A549 (cell line): Measurements from ENCODE around the gene WDR45B. TPM values are rescaled to one million over a fixed set of nuclear protein-coding genes. Genes with fewer than 3 reads are reported as not detected.

ENCODE experiments used
- ATAC-seq, 2 experiments: fragments of 200-7000 bp in 1 of 2; fragments of >200 bp in 1 of 2; cut with Nextera tagmentation in 1 of 2; cut with Tn5 transposase in 1 of 2; 3 replicates each; pipeline versions ENCODE4 v1.8.0 to v1.9.1; 2018 to 2020; ENCODE audit warnings: mild to moderate bottlenecking in 1 of 2, moderate library complexity in 1 of 2
- CTCF ChIA-PET: fragments of 300-600 bp; sonication (Branson Sonifier 250); formaldehyde crosslinking; extraction: SDS; loops from one replicate; lab custom pipeline; 2021; ENCODE audit warnings: antibody characterized with exemption, inconsistent platforms; lab: Yijun Ruan, JAX
- POLR2A ChIA-PET: fragments of 350-600 bp; formaldehyde crosslinking; extraction: SDS; loops from one replicate; lab custom pipeline; 2021; ENCODE audit warnings: antibody characterized with exemption, inconsistent platforms; lab: Yijun Ruan, JAX
- DNase-seq, 2 experiments: peaks; one replicate each; pipeline versions ENCODE4 v3.0.0 to v3.0.0-alpha.2; 2011 to 2016; ENCODE audit warnings: low read depth in 1 of 2, low spot score in 1 of 2
- FAIRE-seq: peaks from 2 replicates; lab custom pipeline; 2011; peaks lifted over from hg19 to GRCh38; lab: Jason Lieb, UNC
- H3K27ac ChIP-seq, 2 experiments: fragments of >200 bp; sonication (Bioruptor Twin); formaldehyde crosslinking; 3 replicates each; pipeline ENCODE4 v1.5.1; 2016 to 2017
- H3K4me1 ChIP-seq: fragments of >200 bp; sonication (Bioruptor Twin); formaldehyde crosslinking; 3 replicates; pipeline ENCODE4 v1.6.1; 2016
- H3K4me2 ChIP-seq: fragments of >200 bp; sonication (Bioruptor Twin); formaldehyde crosslinking; 3 replicates; pipeline ENCODE4 v1.6.1; 2016
- H3K4me3 ChIP-seq: fragments of >200 bp; sonication (Bioruptor Twin); formaldehyde crosslinking; 3 replicates; pipeline ENCODE4 v1.5.1; 2016
- H3K9me3 ChIP-seq: fragments of >200 bp; sonication (Bioruptor Twin); formaldehyde crosslinking; 3 replicates; pipeline ENCODE4 v1.6.1; 2016
- BHLHE40 ChIP-seq: IDR thresholded peaks from 2 replicates; pipeline ENCODE4 v1.6.1; 2012; ENCODE audit warnings: low read depth, low read length, inconsistent platforms
- CBX8 ChIP-seq: fragments of 200-600 bp; sonication (generic); IDR thresholded peaks from 2 replicates; pipeline ENCODE4 v1.6.1; 2016
- CHD4 ChIP-seq: fragments of 200-600 bp; sonication (generic); IDR thresholded peaks from 2 replicates; pipeline ENCODE4 v1.6.1; 2016; ENCODE audit warnings: antibody characterized with exemption, mild to moderate bottlenecking, borderline replicate concordance
- EHF ChIP-seq: fragments of 250-450 bp; sonication (Bioruptor Pico); IDR thresholded peaks from 2 replicates; pipeline ENCODE4 v1.5.0; 2020; ENCODE audit warnings: mild to moderate bottlenecking
- EHMT2 ChIP-seq: fragments of 200-600 bp; sonication (generic); IDR thresholded peaks from 2 replicates; pipeline ENCODE4 v1.6.1; 2016; ENCODE audit warnings: antibody characterized with exemption, low read depth, mild to moderate bottlenecking, moderate library complexity
- EP300 ChIP-seq, 2 experiments: fragments of >200 bp; sonication (Bioruptor Twin); formaldehyde crosslinking; IDR thresholded peaks; 2 replicates in 1 of 2; 3 replicates in 1 of 2; pipeline ENCODE4 v1.6.1; 2016 to 2017
- HEYL ChIP-seq: fragments of 250-450 bp; sonication (Bioruptor Pico); IDR thresholded peaks from 2 replicates; pipeline ENCODE4 v1.8.0; 2021; ENCODE audit warnings: mild to moderate bottlenecking, moderate library complexity
- HOXB13 ChIP-seq: fragments of 250-450 bp; sonication (Bioruptor Pico); IDR thresholded peaks from 2 replicates; pipeline ENCODE4 v1.5.0; 2020; ENCODE audit warnings: low read depth, mild to moderate bottlenecking, moderate library complexity
- NPAS2 ChIP-seq: fragments of 250-450 bp; sonication (Bioruptor Pico); IDR thresholded peaks from 2 replicates; pipeline ENCODE4 v1.8.0; 2022; ENCODE audit warnings: mild to moderate bottlenecking, moderate library complexity, borderline replicate concordance
- RAD21 ChIP-seq, 2 experiments: fragments of >200 bp in 1 of 2; sonication (Bioruptor Twin) in 1 of 2; formaldehyde crosslinking in 1 of 2; IDR thresholded peaks in 1 of 2; conservative IDR thresholded peaks in 1 of 2; 2 replicates in 1 of 2; 3 replicates in 1 of 2; pipeline ENCODE4 v1.6.1; 2012 to 2018; ENCODE audit warnings: inconsistent platforms in 1 of 2
- REST ChIP-seq: fragments of 200-600 bp; sonication (generic); IDR thresholded peaks from 2 replicates; pipeline ENCODE4 v1.6.1; 2016; ENCODE audit warnings: antibody characterized with exemption, mild to moderate bottlenecking, moderate library complexity
- RNF2 ChIP-seq: fragments of 200-600 bp; sonication (generic); IDR thresholded peaks from 2 replicates; pipeline ENCODE4 v1.6.1; 2016; ENCODE audit warnings: low read depth, mild to moderate bottlenecking, antibody characterized with exemption, moderate library complexity, borderline replicate concordance
- SMC3 ChIP-seq: fragments of >200 bp; sonication (Bioruptor Twin); formaldehyde crosslinking; IDR thresholded peaks from 3 replicates; pipeline ENCODE4 v1.6.1; 2018; ENCODE audit warnings: inconsistent platforms
- ZSCAN20 ChIP-seq: fragments of 250-450 bp; sonication (Bioruptor Pico); IDR thresholded peaks from 2 replicates; pipeline ENCODE4 v1.8.0; 2022; ENCODE audit warnings: mild to moderate bottlenecking, moderate library complexity
- WGBS: methylation state at CpG from one replicate; pipeline ENCODE4 v1.1.6; 2017; ENCODE audit errors: missing lambda C conversion rate; 5-methylcytosine and 5-hydroxymethylcytosine counted together
- polyA plus RNA-seq, 4 experiments: library from polyadenylated mRNA; depleted of rRNA in 3 of 4; stranded (reverse); fragments of >200 nt; fragmentation: RNase III in 1 of 4; extraction: RNeasy Plus Mini Kit Qiagen cat#74134 plus additional on column Dnase treatment in 1 of 4; gene quantifications; 2 replicates in 3 of 4; 3 replicates in 1 of 4; pipeline ENCODE4 v1.2.3, GENCODE V29; 2011 to 2017
- TF ChIP-seq, protein P1 (sequence below): fragments of >200 bp; sonication (Bioruptor Twin); formaldehyde crosslinking; IDR thresholded peaks from 3 replicates; pipeline ENCODE4 v1.6.1; 2016

Gene WDR45B
- polyA plus RNA-seq, 2 of the 4 experiments (the other 2 are of a cell fraction), result 88.2 to 124 TPM

DNA sequence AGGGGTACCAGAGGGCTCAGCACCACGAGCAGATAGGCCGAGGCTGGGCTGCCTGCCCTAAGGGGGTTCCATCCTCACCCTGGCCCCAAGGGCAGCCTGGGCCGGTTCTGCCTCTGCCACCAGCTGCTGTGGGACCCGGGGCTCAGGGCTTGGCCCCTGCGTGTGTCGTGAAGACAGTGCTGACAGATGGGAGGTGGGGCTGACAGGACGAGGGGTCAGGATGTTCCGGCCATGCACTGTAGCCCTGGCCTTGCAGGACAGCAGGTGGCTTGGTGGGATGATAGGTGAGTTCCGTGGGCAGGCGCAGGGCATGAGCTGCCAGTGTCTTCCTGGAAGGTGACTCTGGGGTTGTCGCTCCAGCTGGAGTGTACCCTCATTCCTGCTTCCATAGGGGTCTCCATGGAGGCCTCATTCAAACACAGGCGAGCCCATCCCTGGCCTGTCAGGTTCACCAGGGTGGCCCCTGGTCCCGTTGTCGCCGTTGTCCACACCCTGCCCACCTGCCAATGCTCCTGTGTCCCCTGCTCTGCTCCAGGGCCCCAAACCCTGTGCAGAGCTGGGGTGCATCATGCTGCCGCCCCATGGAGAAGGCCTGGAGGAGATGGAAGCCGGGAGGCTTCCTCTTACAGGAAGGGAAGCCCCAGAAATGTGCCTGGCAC, 57.2 kb downstream of the WDR45B start (continued):
- TF ChIP-seq REST, result no peak
- no peak for TF ChIP-seq RAD21 (conservative IDR thresholded peaks at IDR 0.05 in 1 of 2, IDR thresholded peaks at IDR 0.05 in 1 of 2)
- no peak for TF ChIP-seq CBX8
- no peak for TF ChIP-seq ZSCAN20 (CRISPR knock-in tag)
- TF ChIP-seq SMC3, result no peak

- no peak overlapping the region for H3K4me2 ChIP-seq
- ChIA-PET CTCF (no interaction called here), POLR2A (no interaction called here)
- 89% methylated on average over 6 of the region's 6 CpGs for WGBS
- ATAC-seq (no peak), DNase-seq (no peak), FAIRE-seq (no peak)
- no peak overlapping the region for H3K27ac ChIP-seq
- H3K4me1 ChIP-seq, result peaks cover 26% of the 10 kb centered on the region
- TF ChIP-seq CBX8, result no peak
- TF ChIP-seq EHMT2, result no peak
- TF ChIP-seq HEYL, result no peak
- TF ChIP-seq BHLHE40, result no peak
- no peak for TF ChIP-seq EP300 (IDR thresholded peaks at IDR 0.05)
- TF ChIP-seq, protein P1, sequence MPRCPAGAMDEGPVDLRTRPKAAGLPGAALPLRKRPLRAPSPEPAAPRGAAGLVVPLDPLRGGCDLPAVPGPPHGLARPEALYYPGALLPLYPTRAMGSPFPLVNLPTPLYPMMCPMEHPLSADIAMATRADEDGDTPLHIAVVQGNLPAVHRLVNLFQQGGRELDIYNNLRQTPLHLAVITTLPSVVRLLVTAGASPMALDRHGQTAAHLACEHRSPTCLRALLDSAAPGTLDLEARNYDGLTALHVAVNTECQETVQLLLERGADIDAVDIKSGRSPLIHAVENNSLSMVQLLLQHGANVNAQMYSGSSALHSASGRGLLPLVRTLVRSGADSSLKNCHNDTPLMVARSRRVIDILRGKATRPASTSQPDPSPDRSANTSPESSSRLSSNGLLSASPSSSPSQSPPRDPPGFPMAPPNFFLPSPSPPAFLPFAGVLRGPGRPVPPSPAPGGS, result no peak
- TF ChIP-seq CHD4, result no peak
- no peak for TF ChIP-seq ZSCAN20 (CRISPR knock-in tag)
- no peak for TF ChIP-seq NPAS2
- no peak for TF ChIP-seq RNF2
- no peak overlapping the region for H3K4me3 ChIP-seq
- no peaks in the 10 kb centered on the region for H3K9me3 ChIP-seq
These were observed 58.0 kb downstream of the WDR45B start for GRCh38 chr17:82590216-82590615.

- no peak for DNase-seq
- Histone ChIP-seq H3K4me3 (no peak overlapping the region), H3K4me2 (no peak overlapping the region), H3K9me3 (no peaks in the 10 kb centered on the region), H3K4me1 (peaks cover 30% of the 10 kb centered on the region), H3K27ac (no peak overlapping the region)
- 76% methylated on average over 6 of the region's 6 CpGs for WGBS
- ChIA-PET CTCF (no interaction called here), POLR2A (no interaction called here)
- FAIRE-seq, result no peak
- ATAC-seq, result no peak
- TF ChIP-seq EHF (CRISPR knock-in tag) (no peak), HOXB13 (CRISPR knock-in tag) (no peak)
These were observed 58.4 kb downstream of the WDR45B start for GRCh38 chr17:82589851-82590180.
